LNCaP clone FGC (cell line): ENCODE data around the gene PPARG.
"Not testable (repeated sequence)": the region's sequence is repeated elsewhere in the genome, so short reads cannot be mapped to it uniquely, and the experiment has no call there.

Experiments used
- DNase-seq: peaks from one replicate; pipeline ENCODE4 v3.0.0-alpha.2; 2011; ENCODE audit warnings: low read depth
- H3K4me3 ChIP-seq: 2 replicates; pipeline ENCODE4 v1.5.1; 2011; ENCODE audit warnings: mild to moderate bottlenecking, low read depth, low read length, control low read depth
- CTCF ChIP-seq: IDR thresholded peaks from 2 replicates; pipeline ENCODE4 v1.5.1; 2012; ENCODE audit warnings: mild to moderate bottlenecking; ENCODE audit not compliant: control insufficient read depth, insufficient read depth; ENCODE audit errors: extremely low read depth

The PPARG gene

DNA sequence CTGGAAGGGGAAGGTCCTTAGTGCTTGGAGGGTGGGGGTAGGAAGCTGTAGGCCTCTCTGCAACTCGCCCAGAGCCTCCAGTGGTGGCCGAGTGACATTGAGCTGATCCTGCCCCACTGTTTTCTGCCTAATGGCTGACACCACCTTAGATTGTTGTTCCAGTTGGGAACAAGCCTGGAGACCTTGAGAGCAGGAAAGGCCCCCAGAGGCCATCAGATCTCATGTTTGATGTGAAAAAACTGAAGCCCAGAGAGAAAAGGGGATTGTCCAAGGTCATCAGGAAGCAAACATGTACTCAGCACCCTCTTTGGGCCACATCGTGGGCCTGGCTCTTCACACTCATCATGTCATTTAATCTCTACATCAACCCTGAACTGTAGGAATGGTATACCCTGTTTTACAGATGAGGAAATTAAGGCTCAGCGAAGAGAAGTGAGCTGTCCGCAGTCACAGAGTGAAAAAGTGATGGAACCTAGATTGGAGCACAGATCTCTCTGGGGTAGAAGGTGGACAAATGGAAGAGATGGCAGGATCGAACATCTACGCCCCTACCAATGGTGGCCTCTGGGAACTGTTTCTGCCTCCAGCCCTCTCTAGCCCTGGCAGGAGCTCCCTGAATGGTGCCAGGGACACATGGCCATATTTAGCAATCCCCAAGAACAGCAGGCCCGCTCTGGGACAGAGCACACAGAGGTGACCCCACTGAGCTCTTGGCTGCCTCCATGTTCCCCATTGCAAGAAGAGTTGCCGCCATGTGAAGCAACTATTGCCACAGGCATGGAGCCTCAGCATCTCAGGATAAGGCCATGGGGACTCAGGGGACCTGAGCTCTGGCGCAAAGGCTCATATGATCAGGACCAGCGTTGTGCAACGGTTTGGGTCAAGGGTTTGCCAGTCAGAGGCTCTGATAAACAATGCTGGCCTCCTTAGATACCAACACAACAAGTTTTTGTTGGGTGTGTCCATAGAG is 163.8 kb downstream of the PPARG start:
- no peak for TF ChIP-seq CTCF
- no peak overlapping the region for H3K4me3 ChIP-seq
- DNase-seq = no peak

GRCh38 chr3:12454076-12454815 is 165.4 kb downstream of the PPARG start:
- no peak for TF ChIP-seq CTCF
- DNase-seq = no peak
- H3K4me3 ChIP-seq = no peak overlapping the region

GRCh38 chr3:12454816-12455121 is 165.9 kb downstream of the PPARG start:
- DNase-seq = no peak
- no peak overlapping the region for H3K4me3 ChIP-seq
- TF ChIP-seq CTCF = no peak

DNA sequence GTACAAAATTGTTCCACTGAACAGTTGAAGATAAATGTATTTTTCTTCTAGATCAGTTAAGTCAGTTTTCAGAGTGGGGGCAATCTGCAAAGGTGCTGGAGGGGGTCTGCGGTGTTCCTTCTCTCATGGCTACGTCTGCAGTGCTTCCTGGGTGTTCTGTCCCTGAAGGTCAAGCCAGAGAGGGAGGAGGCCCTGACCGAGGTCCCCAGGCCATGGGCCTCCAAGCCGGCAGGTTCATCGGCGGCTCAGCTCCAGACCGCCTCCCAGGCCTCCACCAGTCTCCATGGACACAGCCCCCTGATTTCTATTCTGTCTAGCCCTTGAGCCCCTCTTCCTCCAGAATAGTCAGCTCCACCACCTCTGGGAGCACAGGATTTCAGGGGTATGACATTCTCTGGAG is 166.9 kb downstream of the PPARG start:
- TF ChIP-seq CTCF = no peak
- no peak for DNase-seq
- no peak overlapping the region for H3K4me3 ChIP-seq

- TF ChIP-seq CTCF = no peak
- H3K4me3 ChIP-seq = no peak overlapping the region
- no peak for DNase-seq
These were observed 167.6 kb downstream of the PPARG start for GRCh38 chr3:12456441-12456840.

DNA sequence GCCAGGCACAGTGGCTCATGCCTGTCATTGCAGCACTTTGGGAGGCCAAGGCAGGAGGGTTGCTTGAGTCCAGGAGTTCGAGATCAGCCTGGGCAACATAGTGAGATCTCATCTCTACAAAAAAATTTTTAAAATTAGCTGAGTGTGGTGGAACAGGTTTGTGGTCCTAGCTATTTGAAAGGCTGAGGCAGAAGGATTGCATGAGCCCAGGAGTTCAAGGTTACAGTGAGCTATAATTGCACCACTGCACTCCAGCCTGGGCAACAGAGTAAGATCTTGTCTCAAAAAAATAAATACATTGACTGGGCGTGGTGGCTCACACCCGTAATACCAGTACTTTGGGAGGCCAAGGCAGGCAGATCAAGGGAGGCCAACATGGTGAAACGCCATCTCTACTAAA is 168.5 kb downstream of the PPARG start:
- not testable (repeated sequence) for DNase-seq, H3K4me3 ChIP-seq

DNA sequence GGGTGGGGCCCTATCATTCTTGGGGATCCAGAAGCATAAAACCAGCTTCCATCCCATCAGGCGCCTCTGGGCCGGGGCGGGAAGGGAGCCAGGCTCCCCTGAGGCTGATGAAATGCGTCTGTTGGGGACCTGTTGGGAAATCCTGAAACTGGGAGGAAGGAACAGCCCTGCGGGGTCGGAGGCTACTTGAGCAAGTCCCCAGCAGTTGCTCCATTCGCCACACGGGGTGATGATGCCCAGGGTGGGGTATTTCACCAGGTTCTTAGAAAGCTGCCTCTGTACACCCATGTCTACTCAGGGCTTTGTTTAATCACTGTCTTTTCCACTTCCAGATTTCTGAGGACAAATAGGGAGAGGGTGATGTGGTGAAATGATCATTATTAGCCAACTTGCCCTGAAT is 170.0 kb downstream of the PPARG start:
- no peak overlapping the region for H3K4me3 ChIP-seq
- no peak for TF ChIP-seq CTCF
- no peak for DNase-seq
